Measurements from ENCODE around the gene CCDC192.

The CCDC192 gene

GRCh38 chr5:127813633-127814587 lies 110.7 kb downstream of the CCDC192 start:
- Histone ChIP-seq H3K4me1 (ENCODE audit: insufficient read depth, low read length, poor library complexity, severe bottlenecking) (peaks cover 6% of the 10 kb centered on the region), H2AFZ (ENCODE audit: low read length) (no peak overlapping the region), H3K4me3 (ENCODE audit: low read length, poor library complexity, severe bottlenecking) (no peak overlapping the region), H3K36me3 (ENCODE audit: insufficient read depth, low read length) (no peaks in the 10 kb centered on the region), H3K9me2 (replicated peaks; ENCODE audit: low read depth, low read length) (no peaks in the 10 kb centered on the region), H3K27me3 (ENCODE audit: insufficient read depth, low read length, poor library complexity, severe bottlenecking) (no peaks in the 10 kb centered on the region), H3K79me2 (ENCODE audit: insufficient read depth, low read length) (no peaks in the 10 kb centered on the region), H4K20me1 (ENCODE audit: insufficient read depth, low read length, poor library complexity, severe bottlenecking) (no peaks in the 10 kb centered on the region), H3K9me3 (ENCODE audit: insufficient read depth, low read depth, low read length) (no peaks in the 10 kb centered on the region), H3K9ac (ENCODE audit: low read depth, low read length, poor library complexity, severe bottlenecking) (no peak overlapping the region), H3K4me2 (ENCODE audit: low read depth, low read length, poor library complexity, severe bottlenecking) (no peak overlapping the region), H3F3A (ENCODE audit: low read depth) (no peaks in the 10 kb centered on the region)
- no peak for TF ChIP-seq CTCF (conservative IDR thresholded peaks at IDR 0.05; ENCODE audit: low read length)
- TF ChIP-seq EZH2phosphoT487 (IDR thresholded peaks at IDR 0.05; ENCODE audit: borderline replicate concordance), result no peak

- Histone ChIP-seq H3K4me1 (ENCODE audit: insufficient read depth, low read length, poor library complexity, severe bottlenecking) (peaks cover 6% of the 10 kb centered on the region), H3K9me3 (ENCODE audit: insufficient read depth, low read depth, low read length) (no peaks in the 10 kb centered on the region), H3F3A (ENCODE audit: low read depth) (no peaks in the 10 kb centered on the region), H4K20me1 (ENCODE audit: insufficient read depth, low read length, poor library complexity, severe bottlenecking) (no peaks in the 10 kb centered on the region), H3K36me3 (ENCODE audit: insufficient read depth, low read length) (no peaks in the 10 kb centered on the region), H3K9me2 (replicated peaks; ENCODE audit: low read depth, low read length) (no peaks in the 10 kb centered on the region), H2AFZ (ENCODE audit: low read length) (no peak overlapping the region), H3K79me2 (ENCODE audit: insufficient read depth, low read length) (no peaks in the 10 kb centered on the region), H3K9ac (ENCODE audit: low read depth, low read length, poor library complexity, severe bottlenecking) (no peak overlapping the region), H3K4me2 (ENCODE audit: low read depth, low read length, poor library complexity, severe bottlenecking) (no peak overlapping the region), H3K27me3 (ENCODE audit: insufficient read depth, low read length, poor library complexity, severe bottlenecking) (no peaks in the 10 kb centered on the region), H3K4me3 (ENCODE audit: low read length, poor library complexity, severe bottlenecking) (no peak overlapping the region)
- no peak for TF ChIP-seq EZH2phosphoT487 (IDR thresholded peaks at IDR 0.05; ENCODE audit: borderline replicate concordance)
- no peak for TF ChIP-seq CTCF (conservative IDR thresholded peaks at IDR 0.05; ENCODE audit: low read length)
Observed at GRCh38 chr5:127814588-127814973, 111.4 kb downstream of the CCDC192 start.

- no peaks in the 10 kb centered on the region for H3K27me3 ChIP-seq (ENCODE audit: insufficient read depth, low read length, poor library complexity, severe bottlenecking)
- no peaks in the 10 kb centered on the region for H3F3A ChIP-seq (ENCODE audit: low read depth)
- H3K79me2 ChIP-seq (ENCODE audit: insufficient read depth, low read length), result no peaks in the 10 kb centered on the region
- no peaks in the 10 kb centered on the region for H3K9me2 ChIP-seq (replicated peaks; ENCODE audit: low read depth, low read length)
- no peak overlapping the region for H2AFZ ChIP-seq (ENCODE audit: low read length)
- H3K4me3 ChIP-seq (ENCODE audit: low read length, poor library complexity, severe bottlenecking), result no peak overlapping the region
- no peak overlapping the region for H3K9ac ChIP-seq (ENCODE audit: low read depth, low read length, poor library complexity, severe bottlenecking)
- no peaks in the 10 kb centered on the region for H3K9me3 ChIP-seq (ENCODE audit: insufficient read depth, low read depth, low read length)
- H3K4me1 ChIP-seq (ENCODE audit: insufficient read depth, low read length, poor library complexity, severe bottlenecking), result no peaks in the 10 kb centered on the region
- TF ChIP-seq CTCF (conservative IDR thresholded peaks at IDR 0.05; ENCODE audit: low read length) (no peak), EZH2phosphoT487 (IDR thresholded peaks at IDR 0.05; ENCODE audit: borderline replicate concordance) (no peak)
- no peaks in the 10 kb centered on the region for H4K20me1 ChIP-seq (ENCODE audit: insufficient read depth, low read length, poor library complexity, severe bottlenecking)
- no peak overlapping the region for H3K4me2 ChIP-seq (ENCODE audit: low read depth, low read length, poor library complexity, severe bottlenecking)
- H3K36me3 ChIP-seq (ENCODE audit: insufficient read depth, low read length), result no peaks in the 10 kb centered on the region
Observed at GRCh38 chr5:127820910-127821553, 117.8 kb downstream of the CCDC192 start.

Measured in Loucy (cell line).